DOHH2 (cell line): ENCODE data around the gene STK32B.
"Not testable (repeated sequence)": the region's sequence is repeated elsewhere in the genome, so short reads cannot be mapped to it uniquely, and the experiment has no call there.

ENCODE experiments used
- H3F3A ChIP-seq: fragments of 200-600 bp; sonication (generic), shearing (Covaris generic); 2 replicates; pipeline ENCODE4 v1.6.0; 2016; ENCODE audit warnings: antibody characterized with exemption, mild to moderate bottlenecking; ENCODE audit not compliant: control insufficient read depth, insufficient read depth
- H3K27ac ChIP-seq: fragments of 200-600 bp; sonication (generic); 2 replicates; pipeline ENCODE4 v1.5.1; 2014; ENCODE audit warnings: low read depth, mild to moderate bottlenecking, low read length, moderate library complexity
- H3K27me3 ChIP-seq: fragments of 200-600 bp; sonication (generic); 2 replicates; pipeline ENCODE4 v1.6.1; 2014; ENCODE audit warnings: mild to moderate bottlenecking, low read length, mixed read lengths; ENCODE audit not compliant: control insufficient read depth
- H3K36me3 ChIP-seq: fragments of 200-600 bp; sonication (generic); 2 replicates; pipeline ENCODE4 v1.6.1; 2014; ENCODE audit warnings: mild to moderate bottlenecking, low read length, moderate library complexity, mixed read lengths; ENCODE audit not compliant: control insufficient read depth
- H3K4me1 ChIP-seq: fragments of 200-600 bp; sonication (generic); 2 replicates; pipeline ENCODE4 v1.6.1; 2014; ENCODE audit warnings: mild to moderate bottlenecking, low read length, mixed read lengths; ENCODE audit not compliant: control insufficient read depth
- H3K4me2 ChIP-seq: fragments of 200-600 bp; sonication (generic); 2 replicates; pipeline ENCODE4 v1.6.0; 2014; ENCODE audit warnings: mild to moderate bottlenecking, low read length, moderate library complexity
- H3K4me3 ChIP-seq: fragments of 200-600 bp; sonication (generic); 2 replicates; pipeline ENCODE4 v1.5.1; 2014; ENCODE audit warnings: mild to moderate bottlenecking, low read length, mixed read lengths
- H3K79me2 ChIP-seq: fragments of 200-600 bp; sonication (generic); 2 replicates; pipeline ENCODE4 v1.6.1; 2014; ENCODE audit warnings: mild to moderate bottlenecking, low read length, mixed read lengths; ENCODE audit not compliant: control insufficient read depth
- H3K9me2 ChIP-seq: fragments of 200-600 bp; sonication (generic); replicated peaks from 2 replicates; pipeline ENCODE4 v1.6.1; 2014; ENCODE audit warnings: mild to moderate bottlenecking, low read length, mixed read lengths; ENCODE audit not compliant: control insufficient read depth
- H3K9me3 ChIP-seq: fragments of 200-600 bp; sonication (generic); 2 replicates; pipeline ENCODE4 v1.6.1; 2014; ENCODE audit warnings: antibody characterized with exemption, low read length, mixed read lengths; ENCODE audit not compliant: control insufficient read depth, insufficient read depth
- H4K20me1 ChIP-seq: fragments of 200-600 bp; sonication (generic); 2 replicates; pipeline ENCODE4 v1.6.0; 2014; ENCODE audit warnings: low read depth, mild to moderate bottlenecking, antibody characterized with exemption, low read length, moderate library complexity; ENCODE audit not compliant: control insufficient read depth, insufficient read depth
- EZH2phosphoT487 ChIP-seq: fragments of 200-600 bp; sonication (generic); IDR thresholded peaks from 2 replicates; pipeline ENCODE4 v1.6.1; 2017; ENCODE audit warnings: borderline replicate concordance, mild to moderate bottlenecking, antibody characterized with exemption, low read length, moderate library complexity, mixed read lengths
- TF ChIP-seq, protein P1 (sequence below): fragments of 200-600 bp; sonication (generic); IDR thresholded peaks from one replicate; pipeline ENCODE4 v1.5.1; 2014; ENCODE audit warnings: antibody characterized with exemption, mild to moderate bottlenecking, low read depth, low read length; ENCODE audit not compliant: poor library complexity, severe bottlenecking

STK32B gene

DNA sequence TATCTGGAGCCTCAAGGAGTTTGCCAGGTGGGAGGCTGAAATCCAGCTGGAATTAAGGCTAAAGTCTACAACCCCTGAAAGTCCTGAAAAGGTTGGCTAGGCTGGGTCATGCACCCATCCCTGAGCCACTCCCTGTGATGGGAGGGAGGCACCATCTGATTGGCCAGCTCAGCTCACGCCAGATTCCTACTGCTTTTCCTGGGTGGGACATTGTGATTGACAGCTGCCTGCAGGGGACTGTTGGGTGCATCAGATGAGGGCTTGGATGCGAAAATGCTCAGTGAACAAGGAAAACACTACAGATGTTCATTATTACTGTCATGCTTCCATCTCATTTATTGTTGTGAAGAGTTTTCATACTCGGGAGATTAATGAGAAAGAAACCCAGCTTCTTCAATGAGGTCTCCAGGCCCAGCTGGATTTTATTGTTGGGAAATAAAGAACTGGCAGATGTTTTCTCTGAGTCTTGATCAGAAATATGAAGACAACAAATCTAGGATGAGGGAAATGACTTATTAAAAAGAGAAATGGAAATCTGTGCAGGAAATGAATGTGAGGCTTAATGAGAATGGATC is 185.9 kb downstream of the STK32B start:
- Histone ChIP-seq H3K79me2 (no peaks in the 10 kb centered on the region), H3K36me3 (no peaks in the 10 kb centered on the region), H3K27me3 (no peaks in the 10 kb centered on the region), H3K4me3 (no peak overlapping the region), H3K27ac (no peak overlapping the region), H3F3A (no peaks in the 10 kb centered on the region), H3K9me3 (no peaks in the 10 kb centered on the region), H3K9me2 (no peaks in the 10 kb centered on the region), H3K4me1 (no peaks in the 10 kb centered on the region), H4K20me1 (no peaks in the 10 kb centered on the region), H3K4me2 (no peak overlapping the region)
- TF ChIP-seq, protein P1, sequence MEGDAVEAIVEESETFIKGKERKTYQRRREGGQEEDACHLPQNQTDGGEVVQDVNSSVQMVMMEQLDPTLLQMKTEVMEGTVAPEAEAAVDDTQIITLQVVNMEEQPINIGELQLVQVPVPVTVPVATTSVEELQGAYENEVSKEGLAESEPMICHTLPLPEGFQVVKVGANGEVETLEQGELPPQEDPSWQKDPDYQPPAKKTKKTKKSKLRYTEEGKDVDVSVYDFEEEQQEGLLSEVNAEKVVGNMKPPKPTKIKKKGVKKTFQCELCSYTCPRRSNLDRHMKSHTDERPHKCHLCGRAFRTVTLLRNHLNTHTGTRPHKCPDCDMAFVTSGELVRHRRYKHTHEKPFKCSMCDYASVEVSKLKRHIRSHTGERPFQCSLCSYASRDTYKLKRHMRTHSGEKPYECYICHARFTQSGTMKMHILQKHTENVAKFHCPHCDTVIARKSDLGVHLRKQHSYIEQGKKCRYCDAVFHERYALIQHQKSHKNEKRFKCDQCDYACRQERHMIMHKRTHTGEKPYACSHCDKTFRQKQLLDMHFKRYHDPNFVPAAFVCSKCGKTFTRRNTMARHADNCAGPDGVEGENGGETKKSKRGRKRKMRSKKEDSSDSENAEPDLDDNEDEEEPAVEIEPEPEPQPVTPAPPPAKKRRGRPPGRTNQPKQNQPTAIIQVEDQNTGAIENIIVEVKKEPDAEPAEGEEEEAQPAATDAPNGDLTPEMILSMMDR = no peak
- no peak for TF ChIP-seq EZH2phosphoT487

DNA sequence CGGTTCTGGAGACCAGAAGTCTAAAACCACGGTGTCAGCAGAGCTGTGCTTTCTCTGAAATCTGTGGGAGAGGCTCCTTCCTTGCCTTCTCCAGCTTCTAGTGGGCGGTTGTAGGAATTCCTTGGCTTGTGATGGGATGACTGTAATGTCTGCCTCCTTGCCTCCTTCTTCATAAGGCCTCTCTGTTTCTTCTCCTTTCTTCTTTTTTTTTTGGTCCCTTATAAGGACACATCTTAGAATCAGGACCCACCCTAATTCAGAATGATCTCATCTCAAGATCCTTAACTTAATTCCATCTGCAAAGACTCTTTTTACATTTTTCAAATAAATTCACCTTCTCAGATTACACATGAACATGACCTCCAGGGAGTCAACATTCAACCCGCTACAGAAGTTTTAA is 186.9 kb downstream of the STK32B start:
- TF ChIP-seq, protein P1 = no peak
- no peak for TF ChIP-seq EZH2phosphoT487
- Histone ChIP-seq H3F3A (no peaks in the 10 kb centered on the region), H3K9me2 (no peaks in the 10 kb centered on the region), H3K4me1 (no peaks in the 10 kb centered on the region), H4K20me1 (no peaks in the 10 kb centered on the region), H3K9me3 (no peaks in the 10 kb centered on the region), H3K27ac (no peak overlapping the region), H3K4me2 (no peak overlapping the region), H3K36me3 (no peaks in the 10 kb centered on the region), H3K27me3 (no peaks in the 10 kb centered on the region), H3K4me3 (no peak overlapping the region), H3K79me2 (no peaks in the 10 kb centered on the region)

DNA sequence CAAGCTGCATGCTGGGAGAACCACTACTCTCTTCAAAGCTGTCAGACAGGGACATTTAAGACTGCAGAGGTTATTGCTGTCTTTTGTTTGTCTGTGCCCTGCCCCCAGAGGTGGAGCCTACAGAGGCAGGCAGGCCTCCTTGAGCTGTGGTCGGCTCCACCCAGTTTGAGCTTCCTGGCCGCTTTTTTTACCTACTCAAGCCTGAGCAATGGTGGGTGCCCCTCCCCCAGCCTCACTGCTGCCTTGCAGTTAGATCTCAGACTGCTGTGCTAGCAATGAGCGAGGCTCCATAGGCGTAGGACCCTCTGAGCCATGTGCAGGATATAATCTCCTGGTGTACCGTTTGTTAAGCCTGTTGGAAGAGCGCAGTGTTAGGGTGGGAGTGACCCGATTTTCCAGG is 195.8 kb downstream of the STK32B start:
- not testable (repeated sequence) for H3K36me3 ChIP-seq, H3K27me3 ChIP-seq, H3F3A ChIP-seq, H3K9me3 ChIP-seq, H3K9me2 ChIP-seq, H3K4me1 ChIP-seq, H4K20me1 ChIP-seq, H3K4me2 ChIP-seq, H3K79me2 ChIP-seq, H3K27ac ChIP-seq, H3K4me3 ChIP-seq

DNA sequence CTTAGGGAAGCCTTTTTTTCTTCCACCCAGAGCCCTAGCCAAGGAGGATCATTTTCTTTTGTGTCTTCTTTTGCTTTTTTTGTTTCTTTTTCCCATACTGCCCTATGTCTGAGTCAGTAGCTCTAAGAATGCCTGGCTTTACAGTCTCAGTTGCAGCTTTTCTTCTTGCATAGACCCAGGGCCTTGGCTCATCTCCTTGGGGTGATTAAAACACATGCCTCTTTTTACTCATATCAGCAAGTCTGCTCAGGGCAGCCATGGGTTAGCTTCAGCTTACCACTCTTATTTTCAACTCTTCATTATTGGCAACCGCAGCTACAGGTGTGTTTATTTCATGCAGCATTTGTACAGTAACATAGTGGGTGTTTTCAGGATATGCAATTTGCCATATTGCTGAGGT is 196.5 kb downstream of the STK32B start:
- no peaks in the 10 kb centered on the region for H3K27me3 ChIP-seq
- no peaks in the 10 kb centered on the region for H3K9me2 ChIP-seq
- H3K9me3 ChIP-seq = no peaks in the 10 kb centered on the region
- H3K4me3 ChIP-seq = no peak overlapping the region
- no peak for TF ChIP-seq EZH2phosphoT487
- TF ChIP-seq, protein P1 = no peak
- H3K36me3 ChIP-seq = no peaks in the 10 kb centered on the region
- no peaks in the 10 kb centered on the region for H4K20me1 ChIP-seq
- no peaks in the 10 kb centered on the region for H3F3A ChIP-seq
- no peaks in the 10 kb centered on the region for H3K4me1 ChIP-seq
- H3K27ac ChIP-seq = no peak overlapping the region
- H3K79me2 ChIP-seq = no peaks in the 10 kb centered on the region
- H3K4me2 ChIP-seq = no peak overlapping the region
